Ishikawa (cell line): ENCODE results near the gene ABCC3.

Source experiments
- CEBPB ChIP-seq: IDR thresholded peaks from 2 replicates; pipeline ENCODE4 v1.6.1; 2012
- CREB1 ChIP-seq: IDR thresholded peaks from 2 replicates; pipeline ENCODE4 v1.6.1; 2012; ENCODE audit warnings: low read depth
- EGR1 ChIP-seq: IDR thresholded peaks from 2 replicates; pipeline ENCODE4 v1.6.1; 2012
- EP300 ChIP-seq: IDR thresholded peaks from 2 replicates; pipeline ENCODE4 v1.6.1; 2012; ENCODE audit warnings: borderline replicate concordance
- FOXM1 ChIP-seq: IDR thresholded peaks from 2 replicates; pipeline ENCODE4 v1.6.1; 2012; ENCODE audit warnings: low read depth, borderline replicate concordance
- MAX ChIP-seq: IDR thresholded peaks from 2 replicates; pipeline ENCODE4 v1.6.1; 2012
- NFIC ChIP-seq: IDR thresholded peaks from 2 replicates; pipeline ENCODE4 v1.6.1; 2012
- RAD21 ChIP-seq: IDR thresholded peaks from 2 replicates; pipeline ENCODE4 v1.6.1; 2012; ENCODE audit warnings: low read depth
- REST ChIP-seq: IDR thresholded peaks from 2 replicates; pipeline ENCODE4 v1.6.1; 2012; ENCODE audit warnings: low read depth, mild to moderate bottlenecking
- TAF1 ChIP-seq: IDR thresholded peaks from 2 replicates; pipeline ENCODE4 v1.6.1; 2012; ENCODE audit warnings: low read depth, mild to moderate bottlenecking
- TCF12 ChIP-seq: IDR thresholded peaks from 2 replicates; pipeline ENCODE4 v1.6.1; 2012; ENCODE audit warnings: low read depth
- TEAD4 ChIP-seq: IDR thresholded peaks from 2 replicates; pipeline ENCODE4 v1.6.1; 2012
- USF1 ChIP-seq: IDR thresholded peaks from 2 replicates; pipeline ENCODE4 v1.6.1; 2012
- YY1 ChIP-seq: IDR thresholded peaks from 2 replicates; pipeline ENCODE4 v1.6.1; 2012; ENCODE audit warnings: low read depth
- ZBTB7A ChIP-seq: IDR thresholded peaks from 2 replicates; pipeline ENCODE4 v1.6.1; 2012; ENCODE audit warnings: low read depth

The ABCC3 gene

GRCh38 chr17:50634224-50634914 lies at the start of gene ABCC3:
Gene ABCC3 (plus strand): TSS chr17:50634881. CDS start chr17:50634937, 56 bp downstream.
- peak; percentile 78; the same call in 1 of the 2 replicates for TF ChIP-seq ZBTB7A
- no peak for TF ChIP-seq FOXM1
- TF ChIP-seq YY1: no peak; the same call in none of the 2 replicates
- TF ChIP-seq CEBPB: peak; percentile 91
- peak; percentile 23; the same call in 1 of the 2 replicates for TF ChIP-seq TEAD4
- TF ChIP-seq REST: no peak
- peak; percentile 33 for TF ChIP-seq EGR1
- TF ChIP-seq CREB1: no peak
- no peak; the same call in 1 of the 2 replicates for TF ChIP-seq USF1
- 0 out of 2 replicates have a peak, but pooled peaks have one; percentile 28 for TF ChIP-seq TCF12
- peak; percentile 43; the same call in 1 of the 2 replicates for TF ChIP-seq EP300
- no peak; the same call in 1 of the 2 replicates for TF ChIP-seq TAF1
- peak; percentile 64 for TF ChIP-seq NFIC
- TF ChIP-seq RAD21: no peak
- TF ChIP-seq MAX: no peak

- TF ChIP-seq CEBPB: no peak
- no peak for TF ChIP-seq EGR1
- TF ChIP-seq CREB1: no peak
Observed at GRCh38 chr17:50585346-50585745, 49.3 kb upstream of the ABCC3 start.

- TF ChIP-seq FOXM1 (no peak), YY1 (no peak), ZBTB7A (no peak), RAD21 (no peak), EGR1 (no peak), TAF1 (no peak)
Observed at GRCh38 chr17:50585891-50586290, 48.8 kb upstream of the ABCC3 start.

GRCh38 chr17:50586421-50587247 lies 48.0 kb upstream of the ABCC3 start:
- TF ChIP-seq TEAD4: no peak
- no peak for TF ChIP-seq REST
- TF ChIP-seq TAF1: no peak
- no peak for TF ChIP-seq USF1
- no peak for TF ChIP-seq FOXM1
- no peak for TF ChIP-seq ZBTB7A
- TF ChIP-seq MAX: no peak
- TF ChIP-seq YY1: no peak
- no peak for TF ChIP-seq NFIC
- TF ChIP-seq CREB1: no peak
- TF ChIP-seq TCF12: no peak
- TF ChIP-seq RAD21: no peak
- no peak for TF ChIP-seq EP300
- no peak for TF ChIP-seq EGR1
- no peak for TF ChIP-seq CEBPB

GRCh38 chr17:50587571-50587970 lies 47.1 kb upstream of the ABCC3 start:
- TF ChIP-seq EP300 (no peak), TEAD4 (no peak), ZBTB7A (no peak), CEBPB (no peak), TAF1 (no peak), MAX (no peak), RAD21 (no peak), TCF12 (no peak)
